ENCODE data around the gene D2HGDH.

The D2HGDH gene

GRCh38 chr2:241695651-241696050 is 38.8 kb upstream of the D2HGDH start:
- H3K9me3 ChIP-seq (ENCODE audit: insufficient read depth, low read length, severe bottlenecking): no peaks in the 10 kb centered on the region
- H3K27ac ChIP-seq (ENCODE audit: low read length): no peak overlapping the region
- H3K4me3 ChIP-seq (ENCODE audit: low read depth in 1 of 2, low read length in 2 of 2): no peak overlapping the region
- no peak for TF ChIP-seq CTCF (IDR thresholded peaks at IDR 0.05; ENCODE audit: borderline replicate concordance, extremely low read depth, low read length, poor library complexity, severe bottlenecking)
- H3K4me2 ChIP-seq (ENCODE audit: insufficient read depth, low read length): no peak overlapping the region
- no peaks in the 10 kb centered on the region; the same call in 1 of the 2 replicates for H4K20me1 ChIP-seq (ENCODE audit: insufficient read depth, low read length)
- peaks cover 36% of the 10 kb centered on the region for H3K36me3 ChIP-seq (ENCODE audit: insufficient read depth, low read length)
- peaks cover 11% of the 10 kb centered on the region for H3K79me2 ChIP-seq (ENCODE audit: insufficient read depth, low read length)
- ATAC-seq (ENCODE audit: insufficient read depth, low read depth) (no peak), DNase-seq (no peak)
- H2AFZ ChIP-seq (ENCODE audit: low read depth, low read length): no peak overlapping the region
- H3K4me1 ChIP-seq (ENCODE audit: insufficient read depth, low read length): peaks cover 4% of the 10 kb centered on the region
- no peaks in the 10 kb centered on the region for H3K27me3 ChIP-seq (ENCODE audit: insufficient read depth, low read length, poor library complexity)
- H3K9ac ChIP-seq (ENCODE audit: low read depth, low read length): no peak overlapping the region

DNA sequence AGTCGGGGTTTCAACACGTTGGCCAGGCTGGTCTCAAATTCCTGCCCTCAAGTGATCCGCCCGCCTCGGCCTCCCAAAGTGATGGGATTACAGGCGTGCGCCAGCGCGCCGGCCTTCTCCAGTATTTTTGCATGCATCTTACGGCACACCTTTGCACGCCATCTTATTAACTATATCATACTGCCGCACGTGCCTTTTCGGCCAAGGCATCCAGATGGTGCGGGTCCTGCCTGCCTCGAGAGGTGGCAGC is 33.4 kb upstream of the D2HGDH start:
- Histone ChIP-seq H3K27me3 (ENCODE audit: insufficient read depth, low read length, poor library complexity) (no peaks in the 10 kb centered on the region), H3K9ac (ENCODE audit: low read depth, low read length) (peak overlapping the region; percentile 99), H3K36me3 (ENCODE audit: insufficient read depth, low read length) (peaks cover 22% of the 10 kb centered on the region), H3K4me3 (ENCODE audit: low read depth in 1 of 2, low read length in 2 of 2) (peak overlapping the region; percentile 76 to 96), H3K4me2 (ENCODE audit: insufficient read depth, low read length) (peak overlapping the region; percentile 76), H2AFZ (ENCODE audit: low read depth, low read length) (peak overlapping the region; percentile 76), H4K20me1 (ENCODE audit: insufficient read depth, low read length) (peaks cover 14% of the 10 kb centered on the region), H3K79me2 (ENCODE audit: insufficient read depth, low read length) (peaks cover 42% of the 10 kb centered on the region), H3K9me3 (ENCODE audit: insufficient read depth, low read length, severe bottlenecking) (peaks cover 6% of the 10 kb centered on the region), H3K4me1 (ENCODE audit: insufficient read depth, low read length) (peaks cover 19% of the 10 kb centered on the region), H3K27ac (ENCODE audit: low read length) (peak overlapping the region; percentile 97)
- TF ChIP-seq EZH2 (IDR thresholded peaks at IDR 0.05; ENCODE audit: borderline replicate concordance, low read depth, low read length, severe bottlenecking): no peak
- peak; percentile 74 for TF ChIP-seq CTCF (IDR thresholded peaks at IDR 0.05; ENCODE audit: borderline replicate concordance, extremely low read depth, low read length, poor library complexity, severe bottlenecking)
- peak; percentile 95 for DNase-seq
- no peak for ATAC-seq (ENCODE audit: insufficient read depth, low read depth)

GRCh38 chr2:241701399-241702154 is 32.9 kb upstream of the D2HGDH start, which contains the start of gene ING5:
Gene ING5 (plus strand): TSS chr2:241702039. CDS start chr2:241702066, 27 bp downstream.
- Histone ChIP-seq H3K27ac (ENCODE audit: low read length) (peak within 1 kb of the TSS; percentile 97), H3K9me3 (ENCODE audit: insufficient read depth, low read length, severe bottlenecking) (peaks cover 11% of the 10 kb centered on the region), H3K4me2 (ENCODE audit: insufficient read depth, low read length) (peak within 1 kb of the TSS; percentile 88), H3K4me3 (ENCODE audit: low read depth in 1 of 2, low read length in 2 of 2) (peak within 1 kb of the TSS; percentile 78 to 96), H4K20me1 (ENCODE audit: insufficient read depth, low read length) (peaks cover 14% of the 10 kb centered on the region), H3K36me3 (ENCODE audit: insufficient read depth, low read length) (peaks cover 27% of the 10 kb centered on the region), H3K9ac (ENCODE audit: low read depth, low read length) (peak within 1 kb of the TSS; percentile 99), H3K27me3 (ENCODE audit: insufficient read depth, low read length, poor library complexity) (no peaks in the 10 kb centered on the region), H3K79me2 (ENCODE audit: insufficient read depth, low read length) (peaks cover 42% of the 10 kb centered on the region), H2AFZ (ENCODE audit: low read depth, low read length) (peak within 1 kb of the TSS; percentile 77), H3K4me1 (ENCODE audit: insufficient read depth, low read length) (peaks cover 19% of the 10 kb centered on the region)
- TF ChIP-seq EZH2 (IDR thresholded peaks at IDR 0.05; ENCODE audit: borderline replicate concordance, low read depth, low read length, severe bottlenecking) (no peak), CTCF (IDR thresholded peaks at IDR 0.05; ENCODE audit: borderline replicate concordance, extremely low read depth, low read length, poor library complexity, severe bottlenecking) (no peak)
- DNase-seq (peak; percentile 96), ATAC-seq (ENCODE audit: insufficient read depth, low read depth) (peak; percentile 80)
